ENCODE data around the gene LHFPL6. TPM values are rescaled to one million over a fixed set of nuclear protein-coding genes. Genes with fewer than 3 reads are reported as not detected.

LHFPL6 gene
- total RNA-seq = 1 to 10 TPM; 1.1 to 7.5 TPM

- H3K4me3 Mint-ChIP-seq = peak within 1 kb of the TSS; percentile 74
These were observed at the start of gene LHFPL6 for GRCh38 chr13:39602614-39603366. LHFPL6 (minus strand) TSS chr13:39603193.

GRCh38 chr13:39646122-39646521, 43.1 kb upstream of the LHFPL6 start:
- H3K9me3 Mint-ChIP-seq = no peaks in the 10 kb centered on the region
- H3K4me3 Mint-ChIP-seq = no peak overlapping the region
- no peaks in the 10 kb centered on the region for H3K4me1 Mint-ChIP-seq
- H3K36me3 Mint-ChIP-seq (ENCODE audit: low read depth) = no peaks in the 10 kb centered on the region
- H3K27ac Mint-ChIP-seq = no peak overlapping the region
- H3K27me3 Mint-ChIP-seq = peaks cover 6% of the 10 kb centered on the region
- no peak for ATAC-seq (replicated peaks)

More at GRCh38 chr13:39602614-39603366, at the start of gene LHFPL6:
- peak within 1 kb of the TSS; percentile 18 for H3K27ac Mint-ChIP-seq
- H3K4me1 Mint-ChIP-seq = peaks cover 5% of the 10 kb centered on the region
- H3K36me3 Mint-ChIP-seq (ENCODE audit: low read depth) = no peaks in the 10 kb centered on the region
- ATAC-seq (replicated peaks) = peak; percentile 98
- no peaks in the 10 kb centered on the region for H3K9me3 Mint-ChIP-seq
- H3K27me3 Mint-ChIP-seq = peaks cover 47% of the 10 kb centered on the region

GRCh38 chr13:39641645-39642044, 38.7 kb upstream of the LHFPL6 start:
- ATAC-seq (replicated peaks) = no peak
- no peaks in the 10 kb centered on the region for H3K9me3 Mint-ChIP-seq
- H3K4me3 Mint-ChIP-seq = no peak overlapping the region
- no peak overlapping the region for H3K27ac Mint-ChIP-seq
- H3K27me3 Mint-ChIP-seq = peaks cover 19% of the 10 kb centered on the region
- no peaks in the 10 kb centered on the region for H3K4me1 Mint-ChIP-seq
- H3K36me3 Mint-ChIP-seq (ENCODE audit: low read depth) = no peaks in the 10 kb centered on the region

DNA sequence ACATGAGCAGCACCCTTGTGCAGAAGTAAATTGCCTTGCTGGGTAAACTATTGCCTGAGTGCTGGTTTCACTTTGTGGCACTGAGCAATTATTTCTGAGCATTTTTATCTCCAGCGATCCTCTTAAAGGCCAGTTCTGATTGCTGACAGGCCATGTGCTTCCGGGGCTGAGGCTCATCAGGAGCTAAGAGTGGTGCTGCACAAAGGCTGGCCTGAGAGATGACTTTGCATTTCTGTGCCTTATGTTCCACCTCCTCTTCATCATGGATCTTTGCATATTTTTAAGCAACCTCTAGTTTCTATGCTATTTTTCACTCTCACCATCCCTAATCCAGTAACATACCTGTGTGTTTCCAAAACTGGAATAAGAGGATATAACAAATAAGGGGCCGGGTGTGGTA, 34.9 kb upstream of the LHFPL6 start:
- Mint-ChIP-seq H3K4me3 (no peak overlapping the region), H3K4me1 (no peaks in the 10 kb centered on the region), H3K36me3 (ENCODE audit: low read depth) (no peaks in the 10 kb centered on the region), H3K27me3 (peaks cover 24% of the 10 kb centered on the region), H3K9me3 (no peaks in the 10 kb centered on the region), H3K27ac (no peak overlapping the region)
- ATAC-seq (replicated peaks) = no peak

DNA sequence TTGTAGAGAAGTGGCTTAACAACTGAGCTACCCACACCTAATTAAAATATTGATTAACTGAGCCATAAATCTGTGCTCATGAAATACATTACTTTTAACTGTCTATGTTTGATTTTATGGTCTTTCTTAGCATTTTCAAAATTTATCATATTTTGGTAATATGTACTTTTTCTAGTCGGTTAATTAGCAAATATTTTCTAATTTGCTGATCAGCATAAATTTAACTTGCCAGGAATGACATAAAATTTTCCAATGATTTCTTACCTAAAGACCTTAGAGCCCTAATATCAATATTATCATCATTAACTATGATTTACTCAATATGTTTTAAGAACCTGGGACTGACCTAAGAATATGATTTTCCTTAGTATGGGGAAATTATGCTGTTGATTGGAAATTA, 32.6 kb upstream of the LHFPL6 start:
- no peak for ATAC-seq (replicated peaks)
- H3K27me3 Mint-ChIP-seq = peaks cover 23% of the 10 kb centered on the region
- no peak overlapping the region for H3K4me3 Mint-ChIP-seq
- no peak overlapping the region for H3K27ac Mint-ChIP-seq
- H3K36me3 Mint-ChIP-seq (ENCODE audit: low read depth) = no peaks in the 10 kb centered on the region
- no peaks in the 10 kb centered on the region for H3K4me1 Mint-ChIP-seq
- no peaks in the 10 kb centered on the region for H3K9me3 Mint-ChIP-seq

DNA sequence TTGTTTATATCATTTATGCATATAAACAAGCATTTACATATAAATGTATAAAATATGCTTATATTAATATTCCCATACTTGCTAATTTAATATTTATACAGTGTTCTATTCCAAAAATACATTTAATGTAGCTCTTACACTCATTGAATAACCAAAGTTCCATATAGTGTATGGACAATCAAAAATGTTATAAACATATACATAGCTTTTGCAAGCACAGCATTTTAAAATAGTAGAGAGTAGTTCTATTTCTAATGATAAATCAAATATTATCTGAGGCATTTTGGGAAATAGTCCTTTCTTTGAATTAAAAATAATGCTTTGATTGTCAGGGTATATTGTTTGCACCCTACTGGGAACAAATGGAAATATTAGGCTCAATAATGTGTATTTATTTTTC, 30.0 kb upstream of the LHFPL6 start:
- Mint-ChIP-seq H3K36me3 (ENCODE audit: low read depth) (no peaks in the 10 kb centered on the region), H3K27ac (no peak overlapping the region), H3K9me3 (no peaks in the 10 kb centered on the region), H3K4me3 (no peak overlapping the region), H3K27me3 (peaks cover 21% of the 10 kb centered on the region), H3K4me1 (peaks cover 7% of the 10 kb centered on the region)
- no peak for ATAC-seq (replicated peaks)

DNA sequence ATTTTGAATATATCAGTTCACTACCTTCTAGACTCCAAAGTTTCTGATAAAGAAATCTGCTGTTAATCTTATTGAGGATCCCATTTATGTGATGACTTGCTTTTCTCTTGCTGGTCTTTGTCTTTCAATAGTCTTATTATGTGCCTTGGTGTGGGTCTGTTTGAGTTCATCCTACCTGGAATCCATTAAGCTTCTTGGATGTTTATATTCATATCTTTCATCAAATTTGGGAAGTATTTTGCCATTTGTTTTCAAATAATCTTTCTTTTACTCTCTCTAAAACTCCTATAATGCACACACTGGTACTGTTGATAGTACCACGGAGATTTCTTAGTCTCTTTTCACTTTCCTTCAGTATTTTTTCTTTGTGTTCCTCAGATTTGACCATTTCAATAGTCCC, 28.3 kb upstream of the LHFPL6 start:
- Mint-ChIP-seq H3K9me3 (no peaks in the 10 kb centered on the region), H3K4me3 (no peak overlapping the region), H3K27me3 (peaks cover 17% of the 10 kb centered on the region), H3K4me1 (peaks cover 7% of the 10 kb centered on the region), H3K27ac (no peak overlapping the region), H3K36me3 (ENCODE audit: low read depth) (no peaks in the 10 kb centered on the region)
- ATAC-seq (replicated peaks) = no peak

DNA sequence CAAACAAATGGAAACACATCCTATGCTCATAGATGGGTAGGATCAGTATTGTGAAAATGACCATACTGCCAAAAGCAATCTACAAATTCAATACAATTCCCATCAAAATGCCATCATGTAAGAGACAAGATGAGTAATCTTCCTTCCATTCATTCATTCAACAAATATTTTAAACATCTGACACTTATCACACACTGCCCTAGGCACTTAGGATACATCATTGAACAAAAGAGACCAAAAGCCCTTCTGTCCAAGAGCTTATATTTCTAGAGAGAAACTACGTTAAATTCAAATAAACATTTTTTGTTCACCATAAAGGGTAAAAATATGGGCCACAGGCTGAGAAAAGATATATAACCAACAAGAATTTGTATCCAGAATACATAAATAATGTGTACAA, 20.5 kb upstream of the LHFPL6 start:
- Mint-ChIP-seq H3K9me3 (no peaks in the 10 kb centered on the region), H3K4me3 (no peak overlapping the region), H3K27ac (no peak overlapping the region), H3K4me1 (peaks cover under 1% of the 10 kb centered on the region), H3K36me3 (ENCODE audit: low read depth) (no peaks in the 10 kb centered on the region), H3K27me3 (peaks cover 10% of the 10 kb centered on the region)
- no peak for ATAC-seq (replicated peaks)

DNA sequence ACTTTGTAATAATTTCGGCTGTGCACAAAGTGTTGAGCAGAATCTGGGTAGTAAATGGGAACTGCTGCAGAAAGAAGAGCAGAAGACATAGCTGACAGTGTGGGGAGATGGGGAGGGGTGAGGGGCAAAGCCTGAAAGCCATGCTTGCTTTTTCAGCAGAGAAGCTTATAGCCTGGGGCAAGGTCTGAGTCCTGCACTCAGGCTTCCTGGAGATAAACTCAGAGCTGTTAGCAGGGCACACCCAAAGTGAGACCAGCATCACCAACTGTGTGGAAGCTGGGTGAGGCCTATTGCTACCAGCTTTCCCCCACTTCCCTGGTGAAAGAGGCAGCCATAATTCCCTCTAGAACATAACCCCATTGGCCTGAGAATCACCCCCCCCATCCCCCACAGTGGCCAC, 15.6 kb upstream of the LHFPL6 start:
- H3K27me3 Mint-ChIP-seq = peaks cover 10% of the 10 kb centered on the region
- H3K4me1 Mint-ChIP-seq = no peaks in the 10 kb centered on the region
- H3K36me3 Mint-ChIP-seq (ENCODE audit: low read depth) = no peaks in the 10 kb centered on the region
- no peaks in the 10 kb centered on the region for H3K9me3 Mint-ChIP-seq
- H3K4me3 Mint-ChIP-seq = no peak overlapping the region
- no peak for ATAC-seq (replicated peaks)
- H3K27ac Mint-ChIP-seq = no peak overlapping the region

DNA sequence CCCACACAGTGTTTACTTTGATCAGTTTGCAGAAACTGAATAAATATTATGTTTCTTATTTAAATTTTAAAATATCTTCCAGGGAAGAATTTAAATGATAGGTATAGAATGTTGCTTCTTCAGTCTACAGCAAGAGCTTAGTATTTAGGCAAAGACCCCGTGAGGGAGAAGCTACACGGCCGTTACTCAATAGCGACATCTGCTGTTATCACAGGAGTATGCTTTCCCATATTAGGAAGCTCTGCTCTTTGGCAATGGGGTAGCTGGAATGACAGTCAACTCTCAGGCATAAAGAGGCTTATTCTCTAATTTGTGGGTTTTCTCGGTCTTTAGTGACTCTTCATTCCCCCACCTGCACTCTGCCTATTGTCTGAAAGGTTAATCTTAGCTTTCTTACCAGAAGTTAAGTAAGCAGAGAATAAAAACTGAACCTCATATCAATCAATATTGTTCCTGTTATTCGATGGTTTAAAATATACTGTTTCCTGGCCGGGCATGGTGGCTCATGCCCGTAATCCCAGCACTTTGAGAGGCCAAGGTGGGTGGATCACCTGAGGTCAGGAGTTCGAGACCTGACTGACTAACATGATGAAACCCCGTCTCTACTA, 13.2 kb upstream of the LHFPL6 start:
- ATAC-seq (replicated peaks) = peak; percentile 55
- H3K9me3 Mint-ChIP-seq = no peaks in the 10 kb centered on the region
- no peak overlapping the region for H3K27ac Mint-ChIP-seq
- no peak overlapping the region for H3K4me3 Mint-ChIP-seq
- no peaks in the 10 kb centered on the region for H3K4me1 Mint-ChIP-seq
- H3K36me3 Mint-ChIP-seq (ENCODE audit: low read depth) = no peaks in the 10 kb centered on the region
- H3K27me3 Mint-ChIP-seq = peaks cover 8% of the 10 kb centered on the region

DNA sequence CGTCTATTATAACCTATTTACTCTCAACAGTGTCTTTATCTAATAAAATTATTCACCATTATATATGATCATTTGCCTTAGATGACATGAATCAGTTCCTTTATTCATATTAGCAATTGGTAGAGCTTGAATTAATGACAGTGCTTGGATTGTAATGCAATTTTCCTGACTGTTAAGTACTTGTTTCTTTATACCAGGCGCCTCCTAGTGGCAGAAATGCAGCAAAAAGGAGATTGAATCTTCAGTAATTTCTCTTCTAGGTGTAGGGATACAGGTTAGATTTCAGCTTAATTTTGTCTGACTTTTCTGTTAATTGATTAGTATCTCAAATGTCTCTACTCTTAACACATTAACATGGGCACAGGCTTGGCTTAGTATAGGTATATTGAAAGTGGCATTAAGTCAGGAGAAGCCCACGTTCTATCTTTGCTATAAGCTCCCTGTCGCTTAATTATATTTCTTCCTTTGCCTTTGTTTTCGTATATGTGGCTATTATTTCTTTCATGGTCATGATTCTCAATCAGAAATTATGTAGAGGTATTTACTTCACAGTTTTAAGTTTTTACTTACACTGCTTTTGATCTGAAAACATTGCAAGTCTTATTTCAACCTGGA, 9.1 kb upstream of the LHFPL6 start:
- no peak overlapping the region for H3K4me3 Mint-ChIP-seq
- ATAC-seq (replicated peaks) = peak; percentile 38
- no peaks in the 10 kb centered on the region for H3K36me3 Mint-ChIP-seq (ENCODE audit: low read depth)
- H3K4me1 Mint-ChIP-seq = no peaks in the 10 kb centered on the region
- no peaks in the 10 kb centered on the region for H3K9me3 Mint-ChIP-seq
- no peak overlapping the region for H3K27ac Mint-ChIP-seq
- H3K27me3 Mint-ChIP-seq = peaks cover 9% of the 10 kb centered on the region

GRCh38 chr13:39607876-39608275, 4.9 kb upstream of the LHFPL6 start:
- no peaks in the 10 kb centered on the region for H3K36me3 Mint-ChIP-seq (ENCODE audit: low read depth)
- no peak for ATAC-seq (replicated peaks)
- no peaks in the 10 kb centered on the region for H3K4me1 Mint-ChIP-seq

GRCh38 chr13:39605677-39606320, 2.8 kb upstream of the LHFPL6 start:
- Mint-ChIP-seq H3K27me3 (peaks cover 39% of the 10 kb centered on the region), H3K4me1 (peaks cover 5% of the 10 kb centered on the region)

More at GRCh38 chr13:39607876-39608275, 4.9 kb upstream of the LHFPL6 start:
- Mint-ChIP-seq H3K27ac (no peak overlapping the region), H3K27me3 (peaks cover 25% of the 10 kb centered on the region), H3K9me3 (no peaks in the 10 kb centered on the region), H3K4me3 (no peak overlapping the region)

DNA sequence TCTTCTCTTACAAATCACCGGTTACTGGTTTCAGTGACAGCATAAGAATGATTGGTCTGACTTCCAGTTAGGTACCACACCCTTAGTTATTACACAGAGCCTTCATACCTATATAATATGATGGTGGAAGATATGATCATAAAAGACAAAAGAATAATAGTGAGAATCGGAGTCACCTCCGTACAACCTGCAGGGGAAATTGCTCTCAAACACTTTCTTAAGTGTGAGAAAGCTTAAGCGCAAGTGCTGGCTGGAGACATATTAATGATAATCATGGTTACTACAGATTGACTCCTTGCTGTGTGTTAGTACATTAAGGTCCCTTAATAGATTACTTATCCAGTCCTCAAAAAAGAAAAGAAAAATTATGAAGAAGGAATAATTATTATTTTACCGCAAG, 1.8 kb upstream of the LHFPL6 start:
- Mint-ChIP-seq H3K4me1 (peaks cover 5% of the 10 kb centered on the region), H3K27me3 (peaks cover 48% of the 10 kb centered on the region), H3K36me3 (ENCODE audit: low read depth) (no peaks in the 10 kb centered on the region), H3K27ac (no peak overlapping the region), H3K9me3 (no peaks in the 10 kb centered on the region), H3K4me3 (no peak overlapping the region)
- ATAC-seq (replicated peaks) = no peak

More at GRCh38 chr13:39605677-39606320, 2.8 kb upstream of the LHFPL6 start:
- Mint-ChIP-seq H3K4me3 (no peak overlapping the region), H3K36me3 (ENCODE audit: low read depth) (no peaks in the 10 kb centered on the region), H3K9me3 (no peaks in the 10 kb centered on the region), H3K27ac (no peak overlapping the region)
- no peak for ATAC-seq (replicated peaks)

All from activated T-helper 17 cell treated with anti-CD3 and anti-CD28 coated beads, Interleukin-2, amount 50 U/mL, for 72 hours (primary cell).